SIG-M5 (cell line): ENCODE measurements around the gene MEIOSIN.
"Not testable (repeated sequence)": the region's sequence is repeated elsewhere in the genome, so short reads cannot be mapped to it uniquely, and the experiment has no call there.

Source experiments
- DNase-seq: peaks from one replicate; lab custom pipeline; 2025; lab: John Stamatoyannopoulos, UW

Gene MEIOSIN

GRCh38 chr19:45780448-45781213, 47.4 kb downstream of the MEIOSIN start:
- DNase-seq, result no peak

DNA sequence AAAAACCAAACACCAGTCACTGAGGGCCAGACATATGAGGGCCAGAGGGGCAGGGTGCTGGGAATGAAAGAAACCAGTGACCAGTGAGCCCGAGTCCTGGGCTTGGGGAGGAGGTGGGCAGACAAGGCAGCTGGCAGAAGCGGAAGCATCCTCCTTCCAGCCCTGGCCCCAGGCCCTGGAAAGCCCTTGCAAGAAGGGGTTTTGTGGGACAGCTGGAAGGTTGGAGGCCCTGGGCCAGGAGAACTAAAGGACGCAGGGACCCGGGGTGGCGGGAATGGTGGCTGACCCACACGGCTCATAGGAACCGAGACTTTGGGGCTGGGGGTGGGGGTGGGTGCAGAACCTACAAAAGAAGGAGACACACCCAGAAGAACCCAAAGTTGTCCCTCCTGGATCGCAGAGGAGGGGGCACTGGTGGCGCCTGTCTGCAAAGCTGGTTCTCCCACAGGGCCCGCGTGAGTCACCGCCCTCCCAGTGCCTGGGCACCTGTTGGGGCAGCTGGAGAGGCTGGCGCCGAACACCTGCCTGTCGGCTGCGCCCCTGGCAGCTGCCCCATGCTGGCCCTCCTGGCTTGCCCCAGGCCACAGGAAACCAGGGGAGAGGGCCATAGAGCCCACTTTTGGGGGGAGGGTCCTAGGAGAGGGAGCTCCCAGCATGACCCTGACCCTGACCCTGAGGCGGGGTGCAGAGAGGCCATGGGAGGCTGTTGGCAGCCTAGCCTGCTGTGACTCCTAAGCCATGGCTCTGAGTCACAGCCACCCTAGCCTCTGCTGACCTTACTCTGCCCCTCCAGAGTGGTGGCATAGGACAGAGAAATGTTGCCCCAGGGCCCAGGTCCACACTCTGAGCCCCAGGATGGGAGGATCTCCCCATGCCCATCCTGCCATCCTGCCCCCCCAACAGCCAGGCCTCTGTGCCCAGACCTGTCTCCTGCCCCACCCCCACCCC, 48.2 kb downstream of the MEIOSIN start:
- no peak for DNase-seq

- no peak for DNase-seq
Measured at GRCh38 chr19:45782162-45782691, 49.0 kb downstream of the MEIOSIN start, which contains the start of gene DMPK. TSS of gene DMPK (minus strand) at chr19:45782490. CDS start at chr19:45782352, 138 bp downstream.

DNA sequence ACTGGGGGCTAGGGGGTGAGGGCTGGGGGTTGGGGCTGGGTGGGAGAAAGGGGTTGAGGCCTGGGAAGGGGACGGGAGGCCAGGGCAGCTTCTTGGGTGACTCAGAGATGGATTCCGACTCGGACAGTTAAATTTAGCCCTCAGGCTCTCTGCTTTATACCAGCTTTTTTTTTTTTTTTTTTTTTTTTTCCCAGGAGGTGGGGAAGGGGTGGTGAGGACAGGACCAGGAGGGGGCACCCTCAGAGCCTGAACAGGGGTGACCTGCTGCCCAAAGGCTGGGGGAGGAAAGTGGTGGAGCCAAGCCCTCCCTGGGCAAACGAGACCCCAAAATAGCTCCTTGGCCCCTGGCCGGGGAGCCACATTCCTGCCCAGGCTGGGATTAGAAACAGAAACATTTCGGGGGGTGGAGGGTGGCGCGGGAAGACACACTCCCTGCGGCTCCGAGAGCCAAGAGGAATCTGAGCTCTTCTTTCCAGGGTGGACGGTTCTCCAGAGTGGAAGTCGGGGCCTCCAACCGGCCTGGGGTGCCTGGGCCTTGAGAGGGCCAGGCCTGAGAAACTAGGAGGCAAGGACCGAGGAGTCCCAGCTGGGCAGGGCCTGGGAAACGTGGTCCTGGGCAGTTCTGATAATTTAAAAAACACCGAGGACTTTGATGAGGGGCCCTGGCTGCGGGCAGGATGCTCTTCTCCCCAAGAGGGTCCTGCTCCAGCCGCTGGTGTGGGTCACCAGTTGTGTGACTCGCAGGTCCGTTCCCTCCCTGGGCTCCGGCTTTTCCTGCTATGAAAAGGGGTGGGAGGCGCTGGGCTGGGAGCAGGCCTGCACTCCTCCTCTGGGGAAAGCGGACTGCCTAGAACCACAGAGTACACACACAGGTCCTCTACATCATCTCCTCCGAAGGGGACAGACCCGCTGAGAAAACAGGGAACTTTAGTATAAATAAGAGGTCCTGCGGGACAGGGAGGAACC, 49.9 kb downstream of the MEIOSIN start:
- no peak for DNase-seq

GRCh38 chr19:45784096-45784495, 50.9 kb downstream of the MEIOSIN start:
- DNase-seq, result no peak

- no peak for DNase-seq
Measured at GRCh38 chr19:45785097-45785496, 51.9 kb downstream of the MEIOSIN start.

GRCh38 chr19:45785781-45786532, 52.7 kb downstream of the MEIOSIN start:
- no peak for DNase-seq

- no peak for DNase-seq
Measured at GRCh38 chr19:45786533-45786894, 53.3 kb downstream of the MEIOSIN start.

DNA sequence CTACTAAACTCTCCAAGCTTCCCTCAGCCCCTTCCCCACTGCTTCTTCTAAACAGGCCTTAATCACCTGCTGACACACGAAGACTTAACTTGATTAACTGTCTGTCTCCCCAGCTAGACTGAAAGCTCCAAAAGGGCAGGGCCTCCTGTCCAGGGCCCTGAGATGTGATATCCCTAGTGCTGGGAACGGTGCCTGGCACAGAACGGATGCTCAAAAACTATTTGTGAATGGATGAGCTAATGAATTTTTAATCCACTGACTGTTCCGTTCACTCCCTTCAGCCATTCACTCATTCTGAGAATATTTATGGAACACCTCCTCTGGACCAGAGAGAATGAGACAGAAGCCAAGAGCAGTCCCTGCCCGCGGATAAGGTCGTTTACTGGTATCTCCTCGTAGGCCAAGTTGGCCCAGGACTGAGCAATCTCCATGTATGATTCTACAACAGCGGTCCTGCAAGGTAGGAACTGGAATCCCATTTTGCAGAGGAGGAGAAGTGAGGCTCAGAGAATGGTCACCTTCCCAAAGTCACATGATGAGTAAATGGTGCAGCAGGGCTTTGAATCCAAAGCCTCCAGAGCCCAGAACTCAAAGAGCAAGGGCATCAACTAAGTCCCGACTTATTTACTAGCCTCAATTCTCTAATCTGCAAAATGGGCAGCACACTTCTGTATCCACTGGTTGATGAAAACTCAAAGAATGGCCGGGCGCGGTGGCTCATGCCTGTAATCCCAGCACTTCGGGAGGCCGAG, 56.0 kb downstream of the MEIOSIN start:
- DNase-seq, result no peak

GRCh38 chr19:45790942-45791341, 57.7 kb downstream of the MEIOSIN start:
- DNase-seq, result peak; percentile 82

DNA sequence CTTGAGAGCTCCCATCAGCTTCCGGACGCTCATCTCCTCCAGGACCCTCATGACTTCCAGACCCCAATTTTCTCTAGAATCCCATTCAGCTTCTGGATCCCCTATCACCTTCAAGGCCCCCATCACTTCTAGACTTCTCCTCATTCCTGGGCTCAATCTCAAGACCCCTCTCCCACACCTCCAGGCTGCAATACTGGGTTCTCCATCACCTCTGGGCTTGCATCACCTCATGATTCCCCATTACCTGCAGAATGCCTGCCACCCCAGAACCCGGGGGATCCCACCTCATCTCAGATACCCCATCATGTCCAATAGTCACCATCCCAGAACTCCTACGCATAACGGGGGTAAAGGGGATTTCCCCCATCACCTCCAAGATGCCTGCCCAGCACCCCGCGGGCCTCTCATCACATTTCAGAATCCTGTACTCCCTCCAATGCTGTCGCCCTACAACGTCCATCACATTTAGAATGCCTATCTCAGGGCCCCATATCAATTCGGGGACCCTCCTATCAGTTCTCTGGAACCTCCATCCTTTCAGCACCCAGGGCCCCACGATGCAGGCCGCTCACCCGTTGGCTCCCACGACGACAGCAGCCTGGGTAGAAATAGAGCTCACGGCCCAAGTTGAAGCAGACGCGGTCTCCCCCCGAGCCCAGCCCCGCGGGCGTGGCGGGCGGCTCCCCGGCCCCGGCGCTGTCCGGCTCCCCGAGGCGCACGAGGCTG, 58.7 kb downstream of the MEIOSIN start:
- DNase-seq, result no peak

- peak; percentile 39 for DNase-seq
Measured at GRCh38 chr19:45792470-45793177, 59.4 kb downstream of the MEIOSIN start, which contains the start of gene DMWD. TSS of gene DMWD (minus strand) at chr19:45792845. CDS start at chr19:45792756, 89 bp downstream.

DNA sequence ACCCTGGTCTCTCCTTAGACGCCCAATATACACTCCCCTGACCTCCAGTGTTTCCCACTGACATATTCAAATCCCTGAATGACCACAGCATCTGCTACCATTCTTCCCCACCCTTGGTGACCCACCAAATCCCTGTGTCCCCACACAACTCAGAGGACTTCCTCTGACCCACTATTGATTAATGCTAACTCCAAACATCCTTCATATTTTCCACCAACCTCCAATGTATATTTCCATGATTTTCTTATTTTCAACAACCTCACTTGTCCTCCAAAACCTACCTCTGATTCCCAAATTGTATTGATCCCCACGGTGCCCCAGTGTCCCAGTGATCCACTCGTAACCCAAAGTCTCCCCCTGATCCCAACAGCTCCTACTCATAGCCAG, 59.9 kb downstream of the MEIOSIN start:
- no peak for DNase-seq

DNA sequence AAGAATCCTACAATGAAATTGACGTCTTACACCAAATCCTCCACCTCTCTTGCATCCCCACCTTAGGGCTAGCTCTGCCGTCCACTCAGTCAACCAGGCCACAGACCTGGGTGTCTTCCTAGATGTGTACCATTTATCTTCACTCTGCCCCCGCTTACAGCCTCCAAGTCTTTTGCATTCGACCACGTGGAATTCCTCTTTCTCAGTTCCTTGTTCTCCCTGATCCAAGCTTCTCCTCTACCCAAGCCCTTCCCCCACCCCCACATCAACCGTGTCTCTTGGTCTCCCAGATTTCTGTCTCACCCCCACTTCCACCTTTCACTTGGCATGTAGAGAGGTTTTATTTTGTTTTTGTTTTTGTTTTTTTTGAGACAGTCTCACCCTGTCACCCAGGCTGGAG, 60.6 kb downstream of the MEIOSIN start:
- DNase-seq, result no peak

- no peak for DNase-seq
Measured at GRCh38 chr19:45794627-45795026, 61.4 kb downstream of the MEIOSIN start.

GRCh38 chr19:45798995-45799517, 65.8 kb downstream of the MEIOSIN start:
- DNase-seq, result no peak

DNA sequence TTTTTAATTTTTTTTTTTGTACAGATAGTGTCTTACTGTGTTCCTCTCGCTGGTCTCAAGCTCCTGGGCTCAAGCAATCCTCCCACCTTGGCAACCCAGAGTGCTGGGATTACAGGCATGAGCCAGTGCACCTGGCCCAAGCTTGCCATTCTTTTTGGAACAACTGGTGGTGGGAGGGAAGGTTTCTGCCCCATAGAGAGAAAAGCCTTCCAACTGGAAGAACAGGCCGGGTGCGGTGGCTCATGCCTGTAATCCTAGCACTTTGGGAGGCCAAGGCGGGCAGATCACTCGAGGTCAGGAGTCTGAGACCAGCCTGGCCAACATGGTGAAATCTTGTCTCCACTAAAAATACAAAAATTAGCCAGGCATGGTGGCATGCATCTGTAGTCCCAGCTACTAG, 66.3 kb downstream of the MEIOSIN start:
- DNase-seq, result not testable (repeated sequence)

DNA sequence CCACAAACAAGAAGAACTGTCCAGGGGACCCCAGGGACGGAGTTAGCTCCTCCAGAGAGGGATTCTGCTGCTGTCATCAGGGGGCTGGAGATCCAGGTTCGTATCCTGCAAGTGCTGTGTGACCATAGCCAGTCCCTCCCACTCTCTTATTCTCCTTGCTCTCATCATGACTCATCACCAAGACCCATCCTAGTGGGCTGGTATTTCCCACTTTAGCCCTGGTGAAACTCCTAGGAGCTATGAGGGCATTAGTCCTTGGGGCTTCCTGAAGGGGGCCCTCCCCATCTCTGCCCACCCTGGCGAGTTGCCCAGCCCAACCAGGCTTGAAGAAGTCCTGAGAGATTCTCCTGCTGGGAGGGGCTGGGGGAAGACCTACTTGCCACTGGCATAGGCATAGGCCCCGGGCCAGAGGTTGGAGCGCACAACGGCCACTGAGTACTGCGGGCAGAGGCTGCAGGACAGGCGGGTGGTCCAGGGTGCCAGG, 66.9 kb downstream of the MEIOSIN start:
- DNase-seq, result no peak
